Parathyroid adenoma (tissue), 2 donors: ENCODE data around the gene NHSL1.

Source experiments
- H2AFZ ChIP-seq: fragments of 300-600 bp; sonication (generic); one replicate; pipeline ENCODE4 v1.7.0; 2017; ENCODE audit warnings: antibody characterized with exemption, mild to moderate bottlenecking
- H3K27ac ChIP-seq: fragments of 300-600 bp; sonication (generic); one replicate; pipeline ENCODE4 v1.7.0; 2017
- H3K27me3 ChIP-seq: fragments of 300-600 bp; sonication (generic); one replicate; pipeline ENCODE4 v1.7.0; 2017; ENCODE audit warnings: low read length; ENCODE audit not compliant: control insufficient read depth, insufficient read depth
- H3K36me3 ChIP-seq: fragments of 300-600 bp; sonication (generic); one replicate; pipeline ENCODE4 v1.7.0; 2017; ENCODE audit warnings: low read length; ENCODE audit not compliant: control insufficient read depth, insufficient read depth
- H3K4me1 ChIP-seq: fragments of 300-600 bp; sonication (generic); one replicate; pipeline ENCODE4 v1.7.0; 2017; ENCODE audit warnings: control low read depth
- H3K4me2 ChIP-seq: fragments of 300-600 bp; sonication (generic); one replicate; pipeline ENCODE4 v1.7.0; 2017; ENCODE audit warnings: low read length
- H3K4me3 ChIP-seq: fragments of 300-600 bp; sonication (generic); one replicate; pipeline ENCODE4 v1.7.0; 2017; ENCODE audit warnings: low read depth, low read length
- H3K79me2 ChIP-seq: fragments of 300-600 bp; sonication (generic); one replicate; pipeline ENCODE4 v1.7.0; 2017; ENCODE audit warnings: control low read depth
- H3K9ac ChIP-seq: fragments of 300-600 bp; sonication (generic); one replicate; pipeline ENCODE4 v1.7.0; 2017; ENCODE audit warnings: mild to moderate bottlenecking
- H3K9me3 ChIP-seq: fragments of 300-600 bp; sonication (generic); one replicate; pipeline ENCODE4 v1.7.0; 2017; ENCODE audit warnings: low read length; ENCODE audit not compliant: control insufficient read depth
- TF ChIP-seq, protein P1 (sequence below): fragments of 300-600 bp; sonication (generic); IDR thresholded peaks from one replicate; pipeline ENCODE4 v1.7.0; 2017; ENCODE audit warnings: antibody characterized with exemption, mild to moderate bottlenecking
- donor health status: primary hyperparathyroidism.

The NHSL1 gene, protein sequence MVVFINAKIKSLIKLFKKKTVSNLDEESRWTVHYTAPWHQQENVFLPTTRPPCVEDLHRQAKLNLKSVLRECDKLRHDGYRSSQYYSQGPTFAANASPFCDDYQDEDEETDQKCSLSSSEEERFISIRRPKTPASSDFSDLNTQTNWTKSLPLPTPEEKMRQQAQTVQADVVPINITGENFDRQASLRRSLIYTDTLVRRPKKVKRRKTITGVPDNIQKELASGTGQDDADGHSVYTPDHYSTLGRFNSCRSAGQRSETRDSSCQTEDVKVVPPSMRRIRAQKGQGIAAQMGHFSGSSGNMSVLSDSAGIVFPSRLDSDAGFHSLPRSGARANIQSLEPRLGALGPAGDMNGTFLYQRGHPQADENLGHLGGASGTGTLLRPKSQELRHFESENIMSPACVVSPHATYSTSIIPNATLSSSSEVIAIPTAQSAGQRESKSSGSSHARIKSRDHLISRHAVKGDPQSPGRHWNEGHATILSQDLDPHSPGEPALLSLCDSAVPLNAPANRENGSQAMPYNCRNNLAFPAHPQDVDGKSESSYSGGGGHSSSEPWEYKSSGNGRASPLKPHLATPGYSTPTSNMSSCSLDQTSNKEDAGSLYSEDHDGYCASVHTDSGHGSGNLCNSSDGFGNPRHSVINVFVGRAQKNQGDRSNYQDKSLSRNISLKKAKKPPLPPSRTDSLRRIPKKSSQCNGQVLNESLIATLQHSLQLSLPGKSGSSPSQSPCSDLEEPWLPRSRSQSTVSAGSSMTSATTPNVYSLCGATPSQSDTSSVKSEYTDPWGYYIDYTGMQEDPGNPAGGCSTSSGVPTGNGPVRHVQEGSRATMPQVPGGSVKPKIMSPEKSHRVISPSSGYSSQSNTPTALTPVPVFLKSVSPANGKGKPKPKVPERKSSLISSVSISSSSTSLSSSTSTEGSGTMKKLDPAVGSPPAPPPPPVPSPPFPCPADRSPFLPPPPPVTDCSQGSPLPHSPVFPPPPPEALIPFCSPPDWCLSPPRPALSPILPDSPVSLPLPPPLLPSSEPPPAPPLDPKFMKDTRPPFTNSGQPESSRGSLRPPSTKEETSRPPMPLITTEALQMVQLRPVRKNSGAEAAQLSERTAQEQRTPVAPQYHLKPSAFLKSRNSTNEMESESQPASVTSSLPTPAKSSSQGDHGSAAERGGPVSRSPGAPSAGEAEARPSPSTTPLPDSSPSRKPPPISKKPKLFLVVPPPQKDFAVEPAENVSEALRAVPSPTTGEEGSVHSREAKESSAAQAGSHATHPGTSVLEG (N-terminal part only)

DNA sequence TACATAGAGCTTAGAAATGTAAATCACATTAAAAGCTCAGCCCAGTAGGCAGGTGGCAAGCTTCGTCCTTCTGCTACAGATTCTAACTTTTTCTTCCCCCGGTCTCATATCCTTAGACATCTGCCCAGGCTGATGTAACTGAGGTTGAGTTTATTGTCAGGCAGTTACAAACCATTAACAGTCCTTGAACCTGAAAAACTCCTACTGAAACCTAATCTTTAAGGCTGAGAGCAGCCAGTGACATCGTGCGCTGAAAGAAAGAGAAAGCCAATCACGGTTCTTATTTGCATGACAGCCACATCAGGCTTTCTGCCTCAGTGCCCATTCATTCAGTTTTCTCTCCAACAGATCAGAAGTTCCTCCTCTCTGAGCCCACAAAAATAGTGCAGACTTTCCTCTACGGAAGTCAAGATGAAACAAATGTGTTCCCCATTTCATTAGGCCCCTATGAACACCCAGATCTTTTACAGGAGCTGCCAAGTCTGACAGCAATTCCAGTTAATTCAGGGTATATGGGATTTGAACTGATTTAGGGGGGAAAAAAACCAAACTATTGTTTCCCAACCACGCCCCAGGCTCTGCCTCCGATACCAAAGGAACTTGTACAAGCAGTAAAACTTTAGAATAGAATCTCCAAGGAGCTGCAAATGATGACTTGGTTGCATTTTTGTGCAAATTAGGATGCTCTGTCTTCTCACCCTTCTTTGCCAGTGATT, at the start of gene NHSL1:
NHSL1 (minus strand) TSS at position 192 of the 716 bp plus-strand sequence. CDS start 204 bp downstream, outside the sequence.
- TF ChIP-seq, protein P1, sequence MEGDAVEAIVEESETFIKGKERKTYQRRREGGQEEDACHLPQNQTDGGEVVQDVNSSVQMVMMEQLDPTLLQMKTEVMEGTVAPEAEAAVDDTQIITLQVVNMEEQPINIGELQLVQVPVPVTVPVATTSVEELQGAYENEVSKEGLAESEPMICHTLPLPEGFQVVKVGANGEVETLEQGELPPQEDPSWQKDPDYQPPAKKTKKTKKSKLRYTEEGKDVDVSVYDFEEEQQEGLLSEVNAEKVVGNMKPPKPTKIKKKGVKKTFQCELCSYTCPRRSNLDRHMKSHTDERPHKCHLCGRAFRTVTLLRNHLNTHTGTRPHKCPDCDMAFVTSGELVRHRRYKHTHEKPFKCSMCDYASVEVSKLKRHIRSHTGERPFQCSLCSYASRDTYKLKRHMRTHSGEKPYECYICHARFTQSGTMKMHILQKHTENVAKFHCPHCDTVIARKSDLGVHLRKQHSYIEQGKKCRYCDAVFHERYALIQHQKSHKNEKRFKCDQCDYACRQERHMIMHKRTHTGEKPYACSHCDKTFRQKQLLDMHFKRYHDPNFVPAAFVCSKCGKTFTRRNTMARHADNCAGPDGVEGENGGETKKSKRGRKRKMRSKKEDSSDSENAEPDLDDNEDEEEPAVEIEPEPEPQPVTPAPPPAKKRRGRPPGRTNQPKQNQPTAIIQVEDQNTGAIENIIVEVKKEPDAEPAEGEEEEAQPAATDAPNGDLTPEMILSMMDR: no peak
- Histone ChIP-seq H3K9ac (no peak within 1 kb of the TSS), H3K79me2 (no peaks in the 10 kb centered on the region), H3K4me3 (no peak within 1 kb of the TSS), H2AFZ (no peak within 1 kb of the TSS), H3K4me1 (no peaks in the 10 kb centered on the region), H3K4me2 (peak within 1 kb of the TSS; percentile 32), H3K27me3 (no peaks in the 10 kb centered on the region), H3K9me3 (no peaks in the 10 kb centered on the region), H3K36me3 (no peaks in the 10 kb centered on the region), H3K27ac (no peak within 1 kb of the TSS)

DNA sequence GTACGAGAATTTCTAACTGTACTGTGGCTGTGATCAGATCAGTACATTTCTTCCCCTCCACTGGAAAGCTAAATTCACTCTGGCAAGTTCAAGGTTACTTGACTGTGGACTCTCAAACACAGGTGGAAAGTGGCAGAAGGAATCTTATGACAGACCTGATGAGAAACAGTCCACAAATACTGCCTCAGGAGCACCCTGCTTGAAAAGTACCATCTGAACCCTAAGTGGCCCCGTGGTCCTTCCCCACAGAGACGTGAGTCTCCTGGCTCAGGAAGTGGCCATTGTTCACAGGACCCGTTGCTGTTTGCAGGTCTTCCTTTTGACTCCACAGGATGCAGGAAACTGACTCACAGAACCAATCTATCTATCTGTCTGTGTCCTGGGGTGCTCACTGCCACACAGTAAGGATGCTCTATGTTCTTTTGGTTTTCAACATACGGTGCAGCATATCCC, 47.5 kb upstream of the NHSL1 start:
- Histone ChIP-seq H3K36me3 (no peaks in the 10 kb centered on the region), H3K4me1 (no peaks in the 10 kb centered on the region), H3K27ac (no peak overlapping the region), H2AFZ (no peak overlapping the region), H3K9ac (no peak overlapping the region), H3K9me3 (no peaks in the 10 kb centered on the region), H3K27me3 (no peaks in the 10 kb centered on the region), H3K4me3 (no peak overlapping the region), H3K79me2 (no peaks in the 10 kb centered on the region), H3K4me2 (no peak overlapping the region)
- TF ChIP-seq, protein P1: no peak

DNA sequence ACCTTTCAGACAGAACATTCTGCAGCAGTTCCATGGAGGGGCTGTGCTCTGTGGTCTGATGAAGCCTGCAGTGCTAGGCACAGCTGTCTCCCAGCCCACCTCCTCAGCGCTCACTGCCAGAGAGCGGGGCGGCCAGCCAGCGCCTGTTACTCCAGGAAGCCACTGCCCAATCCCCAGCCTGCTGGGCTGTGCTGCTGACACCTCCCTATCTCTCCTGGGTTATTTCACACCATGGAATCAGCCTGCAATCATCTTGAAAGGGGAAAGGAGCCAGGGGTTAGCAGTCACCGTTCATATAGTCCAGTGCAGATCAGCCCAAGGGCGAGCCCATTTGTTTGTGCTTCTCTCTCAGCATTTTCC, 46.3 kb upstream of the NHSL1 start:
- TF ChIP-seq, protein P1: no peak
- Histone ChIP-seq H3K4me2 (peak overlapping the region; percentile 27), H3K4me3 (peak overlapping the region; percentile 23), H3K9me3 (no peaks in the 10 kb centered on the region), H3K9ac (no peak overlapping the region), H3K27me3 (no peaks in the 10 kb centered on the region), H2AFZ (peak overlapping the region; percentile 65), H3K27ac (no peak overlapping the region), H3K4me1 (no peaks in the 10 kb centered on the region), H3K79me2 (no peaks in the 10 kb centered on the region), H3K36me3 (no peaks in the 10 kb centered on the region)

DNA sequence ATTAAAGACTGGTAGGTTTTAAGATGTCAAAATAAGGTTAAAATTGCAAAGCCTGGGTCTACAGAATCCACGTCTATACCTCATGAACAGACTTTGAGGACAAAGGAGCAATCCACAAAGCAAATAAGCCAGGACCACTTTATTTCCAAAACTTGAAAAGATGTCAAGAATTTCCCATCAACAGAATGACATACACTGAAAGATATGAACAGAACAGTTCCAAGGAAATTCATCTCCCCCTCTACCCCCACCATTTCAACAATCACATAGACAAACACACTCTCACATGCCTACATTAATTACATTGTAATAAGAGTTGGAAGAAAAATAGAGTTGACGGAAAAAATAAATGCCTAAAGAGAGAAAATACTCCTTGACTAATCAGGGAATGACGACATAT, 45.2 kb upstream of the NHSL1 start:
- Histone ChIP-seq H3K27me3 (no peaks in the 10 kb centered on the region), H3K9ac (no peak overlapping the region), H3K27ac (no peak overlapping the region), H3K79me2 (no peaks in the 10 kb centered on the region), H3K4me3 (peak overlapping the region; percentile 23), H3K9me3 (no peaks in the 10 kb centered on the region), H3K4me2 (no peak overlapping the region), H2AFZ (no peak overlapping the region), H3K36me3 (no peaks in the 10 kb centered on the region), H3K4me1 (no peaks in the 10 kb centered on the region)
- TF ChIP-seq, protein P1: no peak
